HG03196 (cell line): Measurements from ENCODE around the gene FANK1.
"Not testable (repeated sequence)": the region's sequence is repeated elsewhere in the genome, so short reads cannot be mapped to it uniquely, and the experiment has no call there.

Experiments
- ATAC-seq: cut with Tn5 transposase; IDR thresholded peaks from one replicate; pipeline ENCODE4 v1.9.1; 2021; ENCODE audit not compliant: unreplicated experiment

FANK1 gene

DNA sequence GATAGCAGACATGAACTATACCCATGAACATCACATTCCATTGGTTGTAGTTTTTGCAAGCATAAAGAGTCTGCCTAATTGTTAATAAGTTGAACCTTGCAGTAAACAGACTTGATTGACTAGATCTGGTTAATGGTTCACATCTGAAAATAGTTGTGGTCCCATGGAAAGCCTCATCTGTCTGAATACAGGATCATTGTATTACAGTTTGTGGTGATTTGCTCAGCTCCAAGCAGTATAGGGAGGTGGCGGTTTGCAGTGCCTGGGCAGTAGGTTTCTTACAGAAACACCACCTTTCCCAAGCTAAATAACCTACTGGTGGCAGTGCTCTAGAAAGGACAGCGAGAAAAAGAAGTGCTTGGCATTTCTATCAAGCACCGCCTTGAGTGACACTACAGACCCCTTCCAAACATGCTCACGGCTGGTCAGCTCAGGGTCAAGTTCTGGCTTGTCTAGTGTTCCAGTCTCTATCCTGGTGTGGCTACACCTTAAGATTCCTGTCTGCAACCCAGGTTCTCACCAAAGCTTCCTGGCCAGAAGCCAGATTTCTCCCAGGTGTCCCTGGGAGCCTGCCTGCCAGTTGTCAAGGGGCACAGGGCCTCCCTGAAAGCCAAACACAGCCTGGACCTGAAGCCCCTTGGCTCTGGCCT lies 119.9 kb downstream of the FANK1 start:
- ATAC-seq = no peak

DNA sequence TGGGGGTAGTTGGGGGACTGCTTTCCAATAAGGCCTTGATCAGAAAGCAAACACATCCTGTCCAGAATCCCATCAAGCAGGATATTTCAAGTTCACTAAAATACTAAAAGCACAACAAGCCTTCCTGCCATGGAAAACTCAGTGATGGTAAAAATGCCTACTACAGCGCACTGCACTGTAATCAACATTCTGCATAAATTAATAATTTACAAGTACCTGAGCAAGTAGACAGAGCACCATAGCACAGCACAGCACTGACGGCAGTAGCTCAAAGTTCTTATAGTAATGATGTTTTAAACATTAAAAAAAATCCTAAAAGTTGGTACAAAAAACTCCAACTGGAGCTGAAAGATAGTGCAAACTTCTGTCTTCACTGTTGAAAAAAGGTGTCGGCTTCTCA lies 120.5 kb downstream of the FANK1 start:
- no peak for ATAC-seq

DNA sequence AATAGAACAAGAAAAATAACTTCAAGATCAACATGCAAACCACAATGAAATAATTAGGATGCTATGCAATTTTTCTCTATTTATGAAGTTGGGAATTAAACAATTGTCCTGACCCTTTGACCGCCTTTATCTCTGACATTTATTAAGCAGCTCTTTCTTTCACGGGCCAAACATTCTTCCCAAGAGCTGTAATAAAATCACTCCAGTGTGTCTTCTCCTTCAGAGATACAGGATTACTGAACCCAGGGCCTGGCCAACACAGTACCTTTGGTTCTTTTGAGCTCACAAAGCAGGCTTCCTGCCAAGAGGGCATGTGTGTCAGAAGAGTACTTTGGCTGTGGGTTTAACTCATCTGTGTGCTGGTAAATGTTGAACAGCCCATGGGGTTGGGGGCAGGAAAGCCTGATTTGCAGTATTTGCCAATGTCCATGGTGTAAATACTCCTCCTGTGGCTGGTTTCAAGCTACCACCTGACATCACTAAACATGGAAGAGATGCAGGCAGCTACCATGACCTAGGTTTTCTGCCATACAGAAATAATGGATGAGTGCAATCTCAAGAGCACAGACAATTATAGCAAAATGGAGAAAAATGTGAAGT lies 121.7 kb downstream of the FANK1 start:
- ATAC-seq = no peak

DNA sequence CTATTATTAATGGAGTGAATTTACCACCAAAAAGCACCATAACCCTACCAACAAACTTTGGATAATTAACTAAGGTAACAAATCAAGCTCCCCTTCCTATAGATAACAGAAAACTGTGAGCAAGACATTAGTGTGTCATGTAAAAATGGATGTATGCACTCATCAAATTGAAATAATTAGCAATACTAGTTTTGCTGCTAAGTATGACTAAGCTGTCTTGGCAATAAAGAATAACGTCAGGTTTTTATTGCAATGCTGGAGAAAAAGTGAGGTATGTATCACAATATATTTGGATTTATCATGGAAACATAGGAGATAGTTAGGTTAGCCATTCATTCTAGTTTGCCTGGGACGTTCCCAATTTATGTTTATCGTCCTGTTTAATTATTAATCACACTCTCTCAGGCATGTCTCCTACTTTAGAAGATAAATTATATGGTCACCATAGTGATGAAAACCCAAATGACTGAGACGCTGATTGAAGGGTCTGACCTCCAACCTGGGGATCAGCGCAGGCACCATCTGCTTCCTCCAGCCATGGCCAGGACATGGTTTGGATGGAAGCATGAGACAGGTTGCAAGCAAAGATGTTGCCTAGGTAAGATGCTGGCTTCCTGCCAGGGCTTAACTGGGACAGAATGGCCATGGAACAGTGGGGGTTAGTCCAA lies 125.6 kb downstream of the FANK1 start:
- no peak for ATAC-seq

DNA sequence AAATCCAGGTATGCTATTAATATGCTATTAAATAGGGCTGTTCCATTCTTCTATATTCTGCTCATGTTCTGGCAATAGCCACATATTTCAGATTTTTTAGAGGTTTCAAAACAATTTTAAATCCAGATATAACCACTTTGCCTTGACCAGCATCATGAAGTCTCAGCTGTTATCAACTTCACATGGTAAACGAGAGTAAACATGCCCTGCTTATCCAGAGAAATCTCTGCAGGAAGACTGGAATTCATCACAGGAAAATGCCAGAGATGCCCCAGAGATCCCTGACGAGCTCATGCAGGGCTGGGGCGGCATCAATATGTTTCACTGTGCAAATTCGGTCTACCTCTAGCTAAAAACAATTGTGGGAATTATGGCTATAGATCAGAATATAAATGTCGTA lies 126.5 kb downstream of the FANK1 start:
- no peak for ATAC-seq

DNA sequence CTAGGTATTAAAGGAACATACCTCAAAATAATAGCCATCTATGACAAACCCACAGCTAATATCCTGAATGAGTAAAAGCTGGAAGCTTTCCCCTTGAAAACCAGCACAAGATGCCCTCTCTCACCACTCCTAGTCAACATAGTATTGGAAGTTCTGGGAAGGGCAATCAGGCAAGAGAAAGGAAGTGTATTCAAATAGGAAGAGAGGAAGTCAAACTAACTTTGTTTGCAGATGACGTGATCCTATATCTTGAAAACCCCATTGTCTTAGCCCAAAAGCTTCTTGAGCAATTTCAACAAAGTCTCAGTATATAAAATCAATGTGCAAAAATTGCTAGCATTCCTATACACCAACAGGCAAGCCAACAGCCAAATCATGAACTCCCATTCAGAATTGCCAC lies 131.3 kb downstream of the FANK1 start:
- no peak for ATAC-seq

DNA sequence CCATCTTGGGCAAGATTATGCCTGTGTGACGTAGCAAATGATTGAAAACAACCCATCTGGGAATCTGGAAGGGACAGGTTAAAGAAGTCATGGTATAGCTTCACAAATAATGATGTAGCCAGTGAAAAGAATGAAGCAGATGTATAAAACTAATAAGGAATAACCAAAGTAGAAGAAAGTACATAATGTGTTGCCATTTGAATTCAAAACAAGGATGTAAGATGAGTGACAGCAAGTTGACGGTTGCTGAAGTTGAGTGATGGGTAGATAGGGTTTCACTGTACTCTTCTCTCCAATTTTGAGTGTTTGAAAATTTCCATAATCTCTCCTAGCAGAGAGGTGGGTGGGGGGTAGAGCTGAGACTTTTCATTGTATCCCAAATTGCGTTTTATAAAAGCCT lies 133.6 kb downstream of the FANK1 start:
- no peak for ATAC-seq

DNA sequence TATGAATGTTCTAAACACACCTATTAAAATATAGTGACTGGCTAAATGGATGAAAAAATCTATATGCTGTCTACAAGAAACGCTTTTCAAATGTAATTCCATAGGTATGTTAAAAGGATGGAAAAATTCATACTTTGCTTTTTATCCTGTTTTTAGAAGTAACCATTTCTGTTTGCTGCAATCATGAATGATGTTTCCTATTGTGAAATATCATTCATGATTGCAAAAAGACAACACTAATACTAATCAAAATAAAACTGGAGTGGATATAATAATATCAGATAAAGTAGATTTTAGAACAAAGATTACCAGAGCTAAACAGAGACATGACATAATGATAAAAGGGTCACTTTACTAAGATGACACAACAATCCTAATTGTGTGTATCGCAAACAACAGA lies 138.2 kb downstream of the FANK1 start:
- no peak for ATAC-seq

DNA sequence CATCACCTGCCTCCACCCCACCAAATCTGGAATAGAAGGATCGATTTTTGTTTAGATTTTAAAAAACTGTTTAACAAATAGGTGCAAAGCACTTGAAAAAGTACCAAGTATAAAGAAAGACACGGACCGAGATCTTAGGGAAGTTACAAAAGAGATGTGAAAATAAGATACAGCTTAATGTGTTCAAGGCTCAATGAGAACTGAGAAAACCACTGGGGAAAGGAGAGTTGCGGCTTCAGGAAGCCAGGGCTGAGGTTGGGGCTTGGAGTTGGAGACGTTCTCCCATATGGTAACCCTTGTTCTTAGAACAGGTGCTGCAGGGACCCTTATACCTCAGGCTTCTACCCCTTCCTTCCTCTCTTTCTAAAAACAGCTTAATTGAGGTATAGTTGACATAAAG lies 140.2 kb downstream of the FANK1 start:
- no peak for ATAC-seq

DNA sequence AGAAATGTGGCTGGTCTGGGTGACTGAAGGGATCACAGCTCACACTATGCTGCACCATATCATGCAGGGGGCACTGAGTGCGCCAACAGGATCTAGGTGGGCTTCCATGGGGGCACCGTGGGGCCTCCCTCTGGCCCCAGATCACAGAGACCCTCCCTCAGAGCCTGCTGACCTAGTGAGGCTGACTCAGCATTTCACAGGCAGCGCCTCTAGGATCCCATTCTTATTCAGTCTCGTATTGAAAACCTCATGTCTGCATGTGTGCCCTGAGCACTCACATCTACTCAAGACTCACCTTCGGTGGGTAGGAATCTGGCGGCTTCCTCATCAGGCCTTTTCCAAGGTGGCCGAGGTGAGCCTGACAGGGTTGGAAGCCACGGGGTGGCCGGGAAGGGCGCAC lies 141.6 kb downstream of the FANK1 start:
- no peak for ATAC-seq

DNA sequence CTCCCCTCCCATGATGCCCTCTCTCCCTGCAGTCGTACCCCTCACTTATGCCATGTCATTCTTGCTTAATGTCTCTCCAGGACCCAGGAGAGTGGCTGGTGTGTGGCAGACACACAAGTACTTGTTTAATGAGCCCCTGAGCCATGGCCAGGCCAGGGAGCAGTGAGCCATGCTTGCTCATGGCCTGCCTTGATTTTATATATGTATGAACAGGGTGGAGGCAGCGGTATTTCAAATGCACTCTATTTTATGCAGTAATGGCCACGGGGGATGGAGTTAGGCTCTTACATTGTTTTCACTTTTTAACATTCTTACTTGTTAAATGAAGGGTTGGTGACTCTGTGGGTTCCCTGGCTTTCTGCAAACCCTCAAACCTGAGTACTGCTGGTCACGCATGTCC lies 144.8 kb downstream of the FANK1 start:
- ATAC-seq = no peak

DNA sequence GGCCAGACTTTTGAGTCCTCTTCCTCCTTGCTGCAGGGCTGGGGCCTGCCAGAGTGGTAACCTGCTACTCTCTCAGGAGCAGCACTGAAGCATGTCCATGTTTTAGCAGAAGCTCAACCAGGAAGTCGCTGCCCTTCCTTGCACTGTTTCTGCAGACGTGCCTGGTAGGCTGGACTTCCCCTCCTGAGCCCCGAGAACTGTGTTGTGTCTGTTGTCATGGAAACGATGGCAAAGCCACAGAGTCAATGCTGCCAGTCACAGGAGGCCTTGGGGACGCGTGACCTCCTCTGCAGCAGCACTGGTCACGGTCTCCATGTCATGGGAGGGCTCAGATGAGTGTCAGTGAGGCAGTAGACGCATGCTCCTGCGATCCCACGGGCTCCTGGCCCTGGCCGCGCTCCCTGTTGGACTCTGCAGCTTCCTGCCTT lies 145.5 kb downstream of the FANK1 start:
- ATAC-seq = peak; percentile 99

DNA sequence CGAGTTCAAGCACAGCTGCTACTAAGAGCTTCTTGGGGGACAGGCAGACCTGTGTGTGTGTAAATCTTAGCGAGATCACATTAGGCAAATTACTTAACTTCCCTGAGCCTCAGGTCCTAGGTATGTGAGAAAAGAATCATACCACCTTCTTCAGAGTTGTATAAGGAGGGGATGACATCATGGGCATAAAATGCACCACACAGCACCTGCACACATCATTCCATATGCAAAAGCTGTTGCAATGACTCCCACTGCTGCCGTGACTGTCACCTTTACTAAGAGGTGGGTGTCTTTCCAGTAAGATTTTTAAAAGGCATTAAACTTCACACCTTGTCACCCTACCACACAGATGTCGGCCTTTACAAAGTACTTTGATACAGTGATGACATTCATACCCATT lies 146.0 kb downstream of the FANK1 start:
- ATAC-seq = no peak

DNA sequence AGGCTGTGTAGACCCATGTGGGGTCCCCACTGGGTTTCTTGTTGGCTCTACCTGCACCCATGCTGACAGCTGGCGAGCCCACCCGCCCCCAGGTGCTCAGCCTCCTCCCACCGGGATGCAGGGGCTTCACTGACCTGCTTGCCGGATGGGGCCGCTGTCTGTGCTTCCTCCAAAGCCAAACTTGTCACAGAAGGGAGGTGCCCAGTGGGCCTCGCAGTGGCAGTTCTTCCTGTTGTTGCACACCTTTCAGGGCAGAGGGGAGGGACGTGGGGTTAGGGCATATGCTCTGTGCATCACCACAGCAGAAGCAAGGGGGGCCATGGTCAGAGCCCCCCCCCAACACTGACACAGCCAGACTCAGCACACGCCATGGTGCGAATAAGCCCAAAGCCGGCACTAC lies 146.5 kb downstream of the FANK1 start:
- ATAC-seq = no peak

DNA sequence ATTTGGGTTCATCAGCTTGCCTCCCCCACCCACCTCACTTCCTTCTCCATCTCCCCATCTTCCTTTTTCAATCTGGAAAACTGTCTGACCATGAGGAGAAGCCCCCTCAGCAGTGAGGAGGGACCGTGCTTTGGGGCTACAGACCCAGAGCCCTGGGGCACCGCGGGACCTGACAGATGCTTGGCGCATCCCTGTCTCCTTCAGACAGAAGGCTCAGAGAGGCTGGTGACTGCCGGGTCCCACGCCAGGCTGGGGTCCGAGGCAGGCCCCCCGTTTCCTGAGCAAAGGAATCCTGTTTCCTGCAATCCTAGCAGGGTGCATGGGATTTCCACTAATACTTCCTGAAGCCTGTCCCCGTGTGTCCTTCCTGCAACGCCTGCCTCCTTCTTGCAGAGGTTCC lies 147.0 kb downstream of the FANK1 start:
- ATAC-seq = no peak

DNA sequence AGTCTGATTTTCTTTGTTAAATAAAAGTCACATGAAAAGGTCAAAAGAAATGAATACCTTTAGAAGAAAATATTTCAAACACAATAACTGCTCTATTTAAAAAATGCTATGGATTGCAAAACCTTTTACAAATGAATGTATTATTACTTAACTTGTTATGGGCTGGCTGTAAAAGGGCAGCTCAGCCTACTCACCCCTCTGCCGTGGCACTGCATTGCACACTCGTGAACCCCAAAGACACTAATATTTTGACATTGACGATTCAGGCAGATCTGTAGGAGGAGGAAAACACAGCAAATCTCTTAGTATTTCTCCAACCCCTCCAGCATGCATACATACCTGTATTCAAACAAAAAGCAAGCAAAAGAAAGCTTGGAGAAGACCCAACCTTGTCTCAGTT lies 149.5 kb downstream of the FANK1 start:
- no peak for ATAC-seq

DNA sequence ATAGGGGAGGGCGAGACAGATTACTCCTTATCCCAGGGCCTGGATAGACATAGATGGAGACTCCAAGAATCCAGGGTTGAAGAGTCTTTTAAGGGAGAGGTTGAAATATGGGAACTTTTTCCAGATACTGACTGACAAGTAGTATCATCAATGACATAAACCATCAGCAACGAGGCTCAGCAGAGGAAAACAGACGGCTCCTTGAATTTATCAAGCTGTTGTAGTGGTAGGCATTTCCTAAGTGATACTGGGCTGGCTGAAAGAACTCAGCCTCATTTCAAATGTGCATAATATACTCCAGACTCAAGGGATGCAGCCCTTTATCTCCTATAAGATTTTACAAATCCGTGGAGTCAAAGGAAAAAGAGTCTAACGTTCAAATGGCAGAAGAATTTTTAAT lies 150.5 kb downstream of the FANK1 start:
- no peak for ATAC-seq

DNA sequence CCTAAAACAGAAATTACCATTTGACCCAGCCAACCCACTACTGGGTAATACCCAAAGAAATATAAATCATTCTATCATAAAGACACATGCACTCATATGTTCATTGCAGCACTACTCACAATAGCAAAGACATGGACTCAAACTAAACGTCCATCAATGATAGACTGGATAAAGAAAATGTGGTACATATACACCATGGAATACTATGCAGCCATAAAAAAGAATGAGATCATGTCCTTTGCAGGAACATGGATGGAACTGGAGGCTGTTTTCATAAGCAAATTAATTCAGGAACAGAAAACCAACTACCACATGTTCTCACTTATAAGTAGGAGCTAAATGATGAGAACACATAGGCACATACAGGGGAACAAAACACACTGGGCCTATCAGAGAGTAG lies 151.4 kb downstream of the FANK1 start:
- not testable (repeated sequence) for ATAC-seq

DNA sequence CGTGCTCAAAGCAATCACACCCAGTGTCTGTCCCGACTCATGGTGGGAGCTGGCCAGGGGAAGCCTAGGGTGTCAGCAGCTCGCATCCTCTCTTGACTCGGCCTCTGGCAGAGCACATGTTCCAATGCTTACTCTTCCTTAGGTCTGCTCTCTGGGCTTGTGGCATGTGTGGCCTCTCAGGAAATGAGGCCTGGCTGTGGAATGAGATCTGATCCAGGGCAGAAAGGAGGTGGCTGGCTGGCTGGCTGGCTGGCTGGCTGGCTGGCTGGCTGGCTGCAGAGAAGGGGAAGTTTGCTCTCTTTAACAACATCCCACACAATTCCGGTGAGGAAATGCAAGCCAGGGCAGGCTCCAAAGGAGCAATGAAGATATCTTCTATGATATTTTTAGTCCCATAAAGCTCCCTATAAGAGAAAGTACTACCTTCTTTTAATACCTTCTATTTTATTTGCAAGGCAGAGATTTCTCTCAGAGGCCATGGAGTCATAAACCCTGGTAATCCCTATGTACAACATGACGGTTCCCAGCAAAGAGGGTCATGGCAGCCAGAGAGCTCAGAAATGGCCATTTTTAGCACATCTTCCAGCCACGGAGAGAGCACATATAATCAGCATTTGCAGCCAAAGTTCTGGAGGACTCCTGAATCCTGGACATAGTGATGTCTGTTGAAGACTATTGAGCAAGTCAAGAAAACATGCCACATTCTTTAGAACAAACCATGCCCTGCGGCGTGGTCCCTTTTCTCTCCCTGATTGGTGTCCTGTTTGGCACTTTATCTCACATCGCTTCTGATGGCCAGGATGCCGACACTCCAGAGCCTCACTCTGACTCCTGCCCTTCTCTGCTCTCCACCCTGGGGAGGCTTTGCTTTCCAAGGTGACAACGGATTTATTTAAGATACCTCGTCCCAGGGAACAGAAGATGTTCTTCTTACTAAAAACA lies 153.7 kb downstream of the FANK1 start:
- no peak for ATAC-seq

DNA sequence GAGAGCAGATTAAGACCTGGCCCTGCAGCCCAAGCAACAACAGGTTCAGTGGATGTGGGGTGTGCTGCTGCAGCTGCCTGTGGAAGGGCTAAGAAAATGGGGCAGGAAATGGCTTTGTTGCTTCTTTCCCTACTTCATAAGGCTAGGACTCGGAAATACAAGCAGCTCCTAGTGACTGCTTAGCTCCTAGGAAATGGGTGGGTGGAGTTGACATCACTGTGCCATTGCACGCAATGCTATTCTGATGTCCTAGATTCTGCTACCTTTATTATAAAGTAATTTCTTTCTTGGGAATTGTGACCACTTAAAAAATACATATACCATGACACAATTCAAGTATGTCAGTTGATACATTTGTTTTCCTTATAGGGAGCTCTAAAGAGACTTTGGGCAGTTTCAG lies 155.8 kb downstream of the FANK1 start:
- no peak for ATAC-seq

DNA sequence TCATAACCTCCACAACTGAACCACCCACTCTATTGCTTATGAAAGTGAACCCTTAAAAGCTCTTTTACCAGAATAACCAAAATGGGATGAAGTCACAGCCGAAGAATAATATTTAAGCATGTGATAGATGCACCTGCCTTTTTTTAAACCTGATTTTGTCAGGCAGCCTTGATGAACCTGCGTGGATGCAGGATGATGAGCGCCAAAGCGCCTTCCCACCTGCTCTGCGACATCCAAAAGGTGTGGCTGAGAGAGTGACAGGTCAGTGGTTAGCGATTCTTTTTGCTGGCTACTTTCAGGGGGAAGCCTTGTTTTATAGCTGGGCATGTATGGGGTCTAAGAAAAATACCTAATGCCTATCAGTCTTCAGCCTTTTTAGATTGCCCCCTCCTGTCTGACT lies 157.8 kb downstream of the FANK1 start:
- no peak for ATAC-seq

DNA sequence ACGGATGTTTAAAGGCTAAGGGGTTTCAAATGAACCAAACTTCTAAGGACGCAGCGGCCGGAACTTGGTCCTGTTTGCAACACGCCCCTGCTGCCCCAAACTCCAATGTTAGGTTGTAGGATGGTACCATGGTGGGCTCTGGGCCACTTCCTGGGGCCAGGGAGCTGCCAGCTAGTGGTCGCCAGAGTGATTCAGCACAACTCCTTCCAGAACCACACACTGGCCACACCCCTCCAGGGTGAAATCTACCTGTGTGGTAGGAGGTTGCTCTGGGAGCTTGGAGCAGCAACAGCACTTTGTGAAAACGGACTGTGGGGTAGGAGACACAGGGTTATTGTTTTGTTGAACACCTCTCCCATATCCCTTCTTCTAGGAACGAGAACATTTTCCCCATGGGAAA lies 161.1 kb downstream of the FANK1 start:
- ATAC-seq = no peak
